ENCODE measurements around the gene SLC30A7. TPM values are rescaled to one million over a fixed set of nuclear protein-coding genes. Genes with fewer than 3 reads are reported as not detected.
A peak's percentile ranks its signal among the peaks of the same experiment; 100 is the strongest.

Gene SLC30A7
- total RNA-seq, 1 donor from 2014 or later: 43.7 TPM

DNA sequence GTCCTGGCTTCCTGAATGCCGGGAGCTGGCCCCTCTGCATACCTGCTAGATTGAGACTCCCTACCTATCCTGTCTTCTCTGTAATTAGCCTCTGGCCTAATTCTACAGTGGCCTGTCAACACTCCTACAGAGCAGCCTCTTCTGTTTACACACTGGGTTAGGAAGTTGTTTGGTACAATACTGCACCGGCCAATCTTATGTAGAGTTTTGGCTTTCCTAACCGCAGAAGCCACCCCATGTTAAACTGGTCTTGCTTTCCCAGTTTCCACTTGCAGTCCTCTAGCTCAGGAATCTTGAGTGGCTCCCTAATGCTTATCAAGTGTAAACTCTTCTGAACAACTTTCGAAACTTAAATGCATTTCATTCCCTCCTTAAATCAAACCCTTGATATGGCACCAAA is 86.9 kb downstream of the SLC30A7 start:
- DNase-seq: no peak

DNA sequence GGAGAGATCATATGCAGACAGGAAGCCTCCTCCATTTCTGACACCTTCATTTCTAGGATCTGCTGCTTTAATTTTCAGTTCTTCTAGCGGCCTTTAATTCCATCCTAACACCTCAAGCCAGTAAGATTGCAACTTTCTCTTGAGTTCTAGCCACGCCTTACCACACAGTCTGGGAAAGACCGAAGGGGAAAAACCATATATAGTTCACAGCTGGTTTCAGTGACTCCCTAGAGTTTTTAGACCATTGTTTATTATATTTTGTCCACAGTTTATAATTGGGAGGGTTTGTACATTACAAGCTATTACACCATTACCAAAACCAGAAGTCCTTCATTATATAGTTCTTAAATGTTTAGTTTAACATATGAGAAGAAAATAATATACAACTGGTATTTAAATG is 92.2 kb downstream of the SLC30A7 start:
- no peak for DNase-seq

DNA sequence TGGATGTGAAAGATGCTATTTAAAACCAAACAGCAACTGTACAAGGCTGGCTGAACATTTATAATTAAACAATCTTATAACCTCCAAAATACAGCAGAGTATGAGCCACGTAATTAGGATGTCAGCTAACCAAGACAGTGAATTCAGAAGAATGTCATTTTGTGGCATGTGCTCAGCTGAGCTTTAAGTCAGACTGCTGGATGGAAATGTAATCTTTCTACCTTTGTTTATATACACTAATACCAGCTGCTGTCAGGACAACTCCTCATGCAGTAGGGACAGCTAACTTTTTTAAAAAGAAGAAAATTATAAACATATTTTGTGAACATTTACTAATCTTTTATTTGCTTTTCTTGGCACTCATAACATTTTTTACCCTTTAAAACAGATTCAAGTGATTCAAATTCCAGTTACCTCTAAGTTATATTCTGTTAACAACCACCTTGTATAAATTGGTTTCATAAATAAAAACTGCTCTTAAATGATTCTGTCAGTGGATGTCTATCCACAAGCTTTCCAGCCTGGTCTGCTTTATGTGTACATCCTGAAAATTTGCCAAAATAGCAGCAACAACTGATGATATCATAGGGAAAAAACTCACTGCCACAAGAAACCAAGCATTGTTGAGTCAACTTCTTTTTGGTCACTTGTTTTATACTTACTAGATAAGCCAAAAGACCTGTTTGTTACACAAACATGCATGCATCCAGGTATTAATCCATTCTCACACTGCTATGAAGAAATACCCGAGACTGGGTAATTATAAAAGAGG is 93.6 kb downstream of the SLC30A7 start:
- DNase-seq: peak; percentile 88

DNA sequence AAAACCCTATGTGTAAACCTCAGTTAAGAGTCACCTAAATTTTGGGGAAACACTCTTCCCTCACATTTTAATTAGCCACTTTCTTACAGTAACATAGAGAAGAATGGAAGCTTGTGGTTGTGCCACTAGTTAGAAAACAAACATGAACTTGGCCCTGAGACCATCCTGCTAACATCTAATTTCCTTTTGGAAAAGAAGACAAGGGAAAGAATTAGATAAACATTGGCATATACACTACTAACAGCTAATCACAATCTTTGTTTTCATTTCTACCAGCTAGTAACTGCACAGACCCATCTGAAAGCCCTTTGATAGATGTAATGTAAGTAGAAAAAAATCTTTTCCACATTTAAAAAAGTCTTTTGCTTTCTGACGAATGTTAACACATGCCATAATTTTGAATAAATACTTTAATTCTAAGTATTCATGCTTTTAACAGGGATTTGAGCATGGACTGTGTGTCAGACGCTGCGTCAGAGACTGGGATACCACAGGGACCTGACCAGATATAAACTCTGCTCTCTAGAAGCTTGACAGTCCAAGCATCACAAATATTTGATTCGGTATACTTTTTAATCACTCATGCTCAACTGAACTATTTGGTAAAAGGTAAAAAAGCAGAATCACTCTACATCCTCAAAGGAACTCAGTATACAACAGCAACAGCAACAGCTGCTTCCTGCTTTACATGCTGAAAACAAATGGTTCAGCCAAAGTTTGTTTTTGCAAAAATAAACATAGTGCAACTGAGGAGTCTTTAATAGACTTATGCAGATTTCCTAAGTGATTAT is 99.5 kb downstream of the SLC30A7 start:
- DNase-seq: peak; percentile 88

DNA sequence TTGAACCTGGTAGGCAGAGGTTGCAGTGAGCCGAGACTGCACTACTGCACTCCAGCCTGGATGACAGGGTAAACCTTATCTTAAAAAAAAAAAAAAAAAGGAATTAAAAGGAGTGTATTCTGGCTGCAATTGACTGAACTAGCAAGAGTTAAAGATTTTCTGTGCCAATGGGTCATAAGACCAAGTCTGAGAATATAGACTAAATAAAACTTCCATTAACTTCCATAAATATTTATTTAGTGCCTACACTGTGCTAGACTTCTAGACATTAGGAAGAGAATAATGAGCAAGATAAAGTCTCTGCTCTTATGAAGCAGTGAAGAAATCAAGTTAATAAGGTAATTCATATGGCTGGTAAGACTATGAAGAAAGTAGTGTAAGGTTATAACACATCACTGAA is 102.5 kb downstream of the SLC30A7 start:
- no peak for DNase-seq

DNA sequence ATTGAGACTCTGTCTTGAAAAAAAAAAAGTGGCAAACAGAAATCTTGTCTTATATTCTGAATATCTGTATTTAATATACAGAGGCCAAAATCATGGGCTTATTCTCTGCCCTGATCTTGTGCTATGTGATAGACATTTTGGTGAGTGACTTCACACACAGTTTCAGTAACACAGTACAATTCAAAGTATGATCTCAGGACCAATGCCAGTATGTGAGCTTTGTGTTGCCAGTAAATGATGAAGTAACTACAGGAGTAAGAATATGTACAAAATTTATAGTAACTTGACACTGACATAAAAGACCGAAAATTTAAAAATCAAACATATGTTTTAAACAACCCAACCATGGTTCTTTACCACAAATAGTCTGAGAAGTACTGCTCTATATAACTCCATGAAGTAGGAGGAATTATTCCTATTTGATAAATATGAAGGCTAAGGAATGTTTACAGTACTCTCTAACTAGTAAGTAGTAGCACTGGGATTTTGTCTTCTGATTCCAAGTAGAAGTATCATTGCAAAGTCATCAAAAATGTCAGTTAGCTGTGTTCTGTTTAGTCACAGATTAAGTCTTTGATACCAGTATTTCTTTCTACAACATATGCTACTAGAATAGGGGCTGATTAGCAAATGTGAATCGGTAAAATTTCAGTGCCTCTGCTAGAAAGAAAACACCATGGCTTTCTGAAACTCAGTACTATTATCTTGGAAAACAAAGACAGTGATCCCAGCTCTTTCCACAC is 104.4 kb downstream of the SLC30A7 start:
- DNase-seq: no peak

DNA sequence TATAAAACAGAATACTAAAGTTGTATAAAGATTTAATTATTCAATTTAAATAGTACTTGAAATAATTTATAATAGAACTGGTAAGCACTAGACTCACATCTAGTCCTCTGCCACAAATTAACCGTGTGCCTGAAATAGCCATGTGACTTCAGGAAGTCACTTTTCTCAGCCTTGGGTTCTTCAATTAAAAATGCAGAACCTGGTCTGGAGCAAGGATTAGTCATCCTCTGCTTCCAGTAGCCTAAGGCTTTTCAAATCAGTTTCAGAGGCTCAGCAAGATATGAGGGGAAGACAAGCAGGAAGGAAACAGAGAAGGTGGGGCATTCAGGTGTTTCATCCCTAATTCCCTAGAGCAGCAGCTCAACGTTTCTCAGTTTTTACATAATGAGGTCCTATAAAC is 106.7 kb downstream of the SLC30A7 start:
- peak; percentile 70 for DNase-seq

DNA sequence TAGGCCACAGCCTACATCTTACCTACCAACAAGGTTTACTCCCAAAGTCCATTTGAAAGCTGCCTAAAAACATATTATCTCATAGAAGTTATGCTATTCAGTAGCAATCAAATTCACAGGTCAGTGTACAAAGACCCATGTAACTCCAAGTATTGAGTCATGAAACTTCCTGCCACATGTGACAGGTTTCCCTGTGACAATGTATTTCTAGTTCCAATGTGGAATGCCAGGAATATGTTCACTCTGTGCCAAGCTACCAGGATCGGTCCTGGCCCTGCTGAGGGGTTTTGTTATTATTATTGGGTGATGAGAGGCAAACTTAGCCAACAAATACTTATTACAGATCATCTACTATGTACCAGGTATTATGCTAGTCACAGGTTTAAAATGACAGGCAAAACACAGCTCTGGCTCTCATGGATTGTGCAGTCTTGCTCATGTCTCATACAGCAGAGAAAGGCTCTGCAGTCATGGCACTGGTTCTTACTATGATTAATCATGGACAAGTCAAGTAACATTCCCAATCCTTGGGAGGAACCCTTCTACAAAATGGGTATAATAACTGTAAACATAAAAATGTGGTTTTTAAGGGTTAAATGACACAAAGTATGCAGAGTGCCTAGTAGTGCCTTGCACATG is 107.2 kb downstream of the SLC30A7 start:
- DNase-seq: peak; percentile 61

DNA sequence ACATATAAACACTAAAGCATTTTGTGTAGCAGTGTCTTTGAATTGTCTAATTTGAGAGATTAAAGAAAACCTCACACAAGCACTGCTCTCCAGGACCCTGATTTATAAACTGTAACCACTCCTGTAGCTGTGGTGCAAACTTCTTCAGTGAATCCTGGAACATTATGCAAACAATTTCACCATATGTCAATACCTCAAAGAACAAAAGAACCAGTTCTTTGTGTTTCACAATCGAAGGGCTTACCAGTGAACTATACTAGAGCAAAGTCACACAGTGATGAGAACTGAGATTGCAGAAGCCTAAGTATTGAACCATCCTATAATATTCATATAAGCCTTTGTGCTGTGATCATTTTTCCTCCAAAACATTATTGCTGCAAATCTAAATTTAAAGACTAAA is 108.2 kb downstream of the SLC30A7 start:
- no peak for DNase-seq

DNA sequence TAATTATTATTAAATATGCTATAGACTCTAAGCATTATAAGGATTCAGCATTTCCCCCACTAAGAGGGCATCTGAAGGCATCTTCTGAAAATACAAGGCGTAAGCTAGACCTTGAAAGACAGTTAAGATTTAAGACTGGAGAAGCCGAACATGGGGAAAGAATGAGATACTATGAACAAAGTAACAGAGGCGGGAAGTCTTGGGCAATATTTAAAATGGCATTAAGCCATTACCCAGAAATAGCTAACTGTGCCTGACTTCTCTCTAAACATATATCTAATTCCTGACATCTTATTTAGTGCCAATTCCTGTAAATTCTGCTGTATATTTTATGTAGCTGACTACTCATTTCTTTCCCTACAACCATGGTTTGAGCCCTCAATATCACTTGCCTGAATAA is 108.8 kb downstream of the SLC30A7 start:
- DNase-seq: no peak

DNA sequence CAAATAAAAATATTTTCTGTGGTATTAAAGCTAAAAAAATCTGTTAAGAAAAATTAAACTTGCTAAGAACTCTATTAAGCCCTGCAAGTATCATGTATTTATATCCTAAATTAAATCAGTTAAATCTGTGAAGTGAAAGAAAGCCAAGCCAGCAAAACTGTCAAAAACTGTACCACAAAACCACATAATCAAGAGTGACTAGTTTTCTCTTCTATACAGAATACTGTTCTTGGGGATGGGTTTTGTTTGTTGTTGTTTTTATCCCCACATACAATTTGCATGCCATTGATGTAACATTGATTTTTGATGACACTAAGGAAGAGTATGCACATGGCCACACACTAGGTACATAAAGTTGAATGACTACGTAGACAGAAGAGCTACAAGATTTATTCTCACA is 109.3 kb downstream of the SLC30A7 start:
- DNase-seq: no peak

DNA sequence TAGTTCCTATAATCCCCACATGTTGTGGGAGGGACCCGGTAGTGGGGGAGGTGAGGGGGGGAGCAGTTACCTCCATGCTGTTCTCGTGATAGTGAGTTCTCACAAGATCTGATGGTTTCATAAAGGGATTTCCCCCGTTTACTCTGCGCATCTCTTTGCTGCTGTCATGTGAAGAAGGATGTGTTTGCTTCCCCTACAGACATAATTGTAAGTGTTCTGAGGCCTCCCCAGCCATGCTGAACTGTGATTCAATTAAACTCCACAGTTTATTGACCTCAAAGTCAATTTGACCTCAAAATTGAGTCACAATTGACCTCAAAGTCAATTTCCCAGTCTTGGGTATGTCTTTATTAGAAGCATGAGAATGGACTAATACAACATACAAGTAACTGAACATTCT is 110.0 kb downstream of the SLC30A7 start:
- peak; percentile 25 for DNase-seq

DNA sequence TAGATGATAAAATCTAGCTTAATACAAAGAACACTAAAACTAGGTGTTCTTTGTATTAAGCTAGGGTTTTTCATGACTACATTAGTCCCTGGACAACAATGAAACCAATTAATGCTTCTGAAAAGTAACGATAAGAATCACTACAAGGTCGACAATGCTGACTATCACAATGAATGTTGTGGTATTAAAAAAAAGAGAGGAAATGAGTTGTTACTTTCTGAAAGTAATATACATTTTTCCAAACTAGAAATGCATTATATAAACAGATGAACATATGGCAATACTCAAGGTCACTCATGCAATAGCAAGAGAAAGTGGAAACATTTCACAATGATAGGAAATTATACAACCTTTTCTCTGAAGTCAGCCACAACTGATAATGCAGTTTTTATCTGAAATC is 110.7 kb downstream of the SLC30A7 start:
- DNase-seq: peak; percentile 76

DNA sequence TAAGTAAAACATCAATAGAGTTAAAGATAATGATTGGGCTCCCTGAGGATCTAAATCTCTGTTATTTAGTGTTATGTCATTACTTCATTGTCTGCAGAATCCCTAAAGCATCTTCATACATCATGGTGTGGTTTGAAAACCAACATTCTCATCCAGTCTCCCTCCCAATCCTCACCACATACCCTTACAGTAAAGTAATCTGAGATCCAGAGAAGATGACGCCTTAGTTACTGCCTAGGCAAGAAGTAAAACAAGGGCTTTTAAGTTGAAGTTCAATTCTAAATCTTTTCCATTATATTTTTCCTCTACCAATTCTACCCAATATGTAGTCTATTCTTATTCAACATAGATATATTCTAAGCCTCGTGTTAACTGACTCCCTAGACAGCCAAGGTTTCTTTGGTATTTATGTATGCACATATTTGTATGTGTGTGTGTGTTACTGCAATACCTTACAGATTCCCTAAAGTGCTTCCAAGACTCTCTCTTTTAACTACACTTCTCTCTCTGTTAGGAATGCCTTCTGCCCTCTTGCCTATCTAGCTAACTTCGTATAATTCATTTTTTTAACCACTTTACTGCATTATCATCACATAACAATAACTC is 112.4 kb downstream of the SLC30A7 start:
- DNase-seq: no peak

DNA sequence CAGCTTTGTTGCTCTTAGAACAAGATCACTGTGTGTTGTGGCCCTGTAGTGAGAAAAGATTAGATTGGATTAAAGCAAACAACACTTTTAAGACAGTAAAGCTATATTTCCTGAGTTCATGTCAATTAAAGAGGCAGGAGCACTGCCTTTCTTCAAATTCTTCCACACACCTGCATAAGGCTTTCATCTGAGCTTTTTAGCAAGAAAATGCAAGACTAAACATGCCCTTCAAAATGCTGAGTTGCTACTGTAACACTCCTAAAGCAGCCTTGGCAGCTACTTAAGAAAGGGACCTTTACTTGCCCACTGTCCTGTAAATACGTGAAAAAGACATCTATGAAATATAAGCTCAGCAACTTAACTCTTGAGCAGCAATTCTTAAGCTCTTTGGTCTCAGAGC is 117.9 kb downstream of the SLC30A7 start:
- DNase-seq: no peak

DNA sequence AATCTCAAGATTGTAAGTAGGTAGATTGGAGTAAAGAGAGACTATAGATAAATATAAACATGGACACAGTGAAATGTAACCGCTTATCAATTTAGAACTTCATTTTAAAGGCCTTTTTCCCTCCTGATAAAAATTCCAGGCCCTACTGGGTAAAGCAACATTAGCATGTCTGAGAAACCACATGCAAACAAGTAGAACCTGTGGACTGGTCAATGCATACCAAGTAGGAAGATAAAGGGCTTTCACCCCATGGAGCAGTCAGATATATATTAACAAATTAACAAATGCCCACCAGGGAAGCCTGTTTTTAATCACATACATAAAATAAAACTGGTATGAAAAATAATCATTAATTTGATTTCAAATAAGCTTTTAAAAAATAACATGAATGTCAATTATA is 121.6 kb downstream of the SLC30A7 start:
- no peak for DNase-seq

DNA sequence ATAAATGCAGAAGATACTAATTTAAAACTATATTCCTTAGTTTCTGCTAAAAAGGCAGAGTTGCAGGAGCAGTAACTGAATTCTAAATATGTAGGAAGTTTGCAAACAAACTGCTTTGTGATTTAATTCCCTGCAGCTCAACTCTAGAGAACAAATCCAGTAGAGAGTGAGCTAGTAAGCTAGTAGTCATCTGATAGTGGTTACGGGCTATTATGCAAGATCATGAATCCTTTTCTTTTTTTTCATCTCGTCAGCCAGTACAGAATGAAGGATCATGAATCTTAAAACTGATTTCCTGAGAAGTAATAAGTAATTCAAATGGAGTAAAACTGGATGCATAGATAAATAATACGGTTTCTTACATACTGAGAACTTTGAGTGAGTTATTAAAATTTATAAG is 126.4 kb downstream of the SLC30A7 start:
- DNase-seq: no peak

DNA sequence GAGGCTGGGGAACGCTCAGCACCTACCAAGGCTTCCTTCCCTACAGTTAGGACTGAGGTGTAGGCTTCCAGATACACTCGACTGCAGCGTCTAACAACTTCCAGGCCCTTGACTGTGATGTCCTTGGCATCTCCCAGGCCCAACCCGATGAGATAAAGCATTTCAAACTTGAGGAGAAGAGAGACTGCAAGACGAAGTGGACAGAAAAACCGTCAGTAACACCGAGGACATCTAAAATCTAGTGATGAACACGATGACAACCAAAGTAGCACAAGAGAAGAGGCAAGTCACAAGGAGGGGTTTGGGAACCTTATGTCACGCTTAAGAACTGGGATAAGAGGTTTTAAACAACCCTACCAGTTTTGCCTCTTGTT is 129.4 kb downstream of the SLC30A7 start:
- peak; percentile 48 for DNase-seq

DNA sequence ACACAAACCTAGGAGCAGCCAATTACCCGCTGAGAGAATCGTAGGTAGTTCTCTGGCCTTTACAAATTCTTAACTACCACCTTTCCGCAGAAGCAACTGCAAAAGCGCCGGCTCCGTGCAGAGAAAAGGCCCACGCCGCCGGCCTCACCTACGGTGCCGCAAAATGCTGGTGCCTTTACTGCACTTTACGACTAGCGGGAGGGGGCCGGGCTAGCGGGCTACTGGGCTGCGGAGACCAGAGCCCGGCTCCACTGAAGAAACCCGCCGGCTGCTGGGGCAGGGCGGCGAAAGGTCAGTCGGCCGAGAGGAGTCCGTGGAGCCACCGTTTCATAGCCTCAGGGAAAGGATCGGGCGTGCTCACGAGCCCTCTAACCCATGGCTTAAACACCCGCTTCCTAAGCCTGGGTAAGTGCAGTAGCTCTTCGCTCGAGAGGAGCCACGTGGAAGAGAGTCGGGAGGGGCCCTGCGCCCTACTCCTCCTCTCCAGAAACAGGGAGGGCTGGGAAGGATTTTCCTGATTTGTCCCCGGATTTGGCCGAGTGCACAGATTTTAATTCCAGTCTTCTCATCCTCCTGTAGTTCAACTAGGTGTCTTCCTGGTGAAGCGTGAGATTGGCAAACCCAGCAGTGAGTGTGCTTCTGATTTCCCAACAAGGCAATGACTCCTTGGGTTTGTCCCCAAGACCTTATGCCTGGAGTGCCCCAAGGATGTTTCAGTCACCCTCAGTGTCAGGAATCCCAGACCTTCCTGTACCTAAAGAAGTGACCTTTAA is 130.0 kb downstream of the SLC30A7 start, which contains the start of gene DPH5:
Gene DPH5 (minus strand): TSS at position 128 of the 773 bp plus-strand sequence. CDS start 341 bp downstream, outside the sequence.
- DNase-seq: peak; percentile 93

DNA sequence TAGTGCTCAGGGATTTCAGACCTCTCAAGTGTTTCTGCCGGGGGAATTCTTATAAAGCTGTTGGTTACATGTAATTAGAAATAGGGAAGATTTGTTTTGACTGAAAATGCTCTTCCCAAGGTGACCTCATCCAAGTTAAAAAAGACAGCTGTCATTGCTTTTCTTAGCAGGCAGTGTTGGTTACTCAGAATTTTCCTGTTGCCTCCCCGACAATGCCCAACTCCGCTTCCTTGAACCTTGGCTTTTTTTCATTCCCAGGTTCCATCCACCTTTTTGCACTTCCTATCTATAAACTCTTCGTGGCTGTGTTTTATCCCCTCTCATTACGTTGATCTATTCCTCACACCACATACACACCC is 130.5 kb downstream of the SLC30A7 start:
- DNase-seq: peak; percentile 41

DNA sequence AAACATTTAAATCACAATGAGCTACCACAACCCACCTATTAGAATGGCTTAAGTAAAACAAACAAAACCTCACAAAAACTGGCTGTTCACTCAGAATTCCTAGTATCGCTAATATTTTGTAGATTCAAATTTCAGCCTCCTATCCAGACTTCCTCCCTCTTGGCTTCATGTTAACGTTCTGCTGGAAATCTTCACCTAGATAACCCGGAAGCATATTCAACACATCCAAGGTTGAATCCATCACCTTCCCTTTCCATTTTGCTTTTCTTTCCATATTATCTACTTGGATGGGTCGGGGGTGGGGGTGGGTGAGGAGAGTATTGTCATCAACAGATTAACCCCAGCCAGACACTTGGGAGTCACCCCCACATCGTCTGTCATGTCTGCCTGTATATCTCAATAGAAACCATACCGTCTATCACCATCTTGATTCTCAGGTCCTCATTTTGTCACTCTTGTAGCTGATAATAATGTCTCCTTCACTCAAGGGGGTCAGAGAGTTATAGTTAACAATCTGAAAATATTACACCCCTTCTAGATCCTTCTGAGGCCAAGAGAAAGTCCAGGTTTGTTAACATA is 131.4 kb downstream of the SLC30A7 start:
- DNase-seq: no peak

Measured in dermis blood vessel endothelial cell (primary cell).